BLaER1 treated with 17β-estradiol and CSF1 and Interleukin-3, amounts not matched to agents 10 nM and 100 nM (cell line): ENCODE results near the gene HPSE2.

ENCODE experiments used
- H3K27ac ChIP-seq, 11 experiments: shearing (Covaris generic); formaldehyde crosslinking; 2 replicates each; pipeline ENCODE4 v1.8.1; 2022
- H3K27me3 ChIP-seq, 11 experiments: shearing (Covaris generic); formaldehyde crosslinking; 2 replicates each; pipeline ENCODE4 v1.8.1; 2022
- H3K36me3 ChIP-seq, 11 experiments: shearing (Covaris generic); formaldehyde crosslinking; 2 replicates each; pipeline ENCODE4 v1.8.1; 2022
- H3K4me1 ChIP-seq, 10 experiments: shearing (Covaris generic); formaldehyde crosslinking; 2 replicates each; pipeline ENCODE4 v1.8.1; 2022
- H3K4me2 ChIP-seq, 11 experiments: shearing (Covaris generic); formaldehyde crosslinking; 2 replicates each; pipeline ENCODE4 v1.8.1; 2022
- H3K4me3 ChIP-seq, 10 experiments: shearing (Covaris generic); formaldehyde crosslinking; 2 replicates each; pipeline ENCODE4 v1.8.1; 2022
- H3K9ac ChIP-seq, 11 experiments: shearing (Covaris generic); formaldehyde crosslinking; 2 replicates each; pipeline ENCODE4 v1.8.1; 2022
- H3K9me3 ChIP-seq, 11 experiments: shearing (Covaris generic); formaldehyde crosslinking; replicated peaks in 1 of 11; 2 replicates each; pipeline ENCODE4 v1.8.1; 2022
- H4K20me1 ChIP-seq, 11 experiments: shearing (Covaris generic); formaldehyde crosslinking; 2 replicates each; pipeline ENCODE4 v1.8.1; 2022
- Cebpa-rat ChIP-seq, 11 experiments: shearing (Covaris generic); IDR thresholded peaks; 2 replicates each; pipeline ENCODE4 v1.8.1; 2022

The HPSE2 gene

DNA sequence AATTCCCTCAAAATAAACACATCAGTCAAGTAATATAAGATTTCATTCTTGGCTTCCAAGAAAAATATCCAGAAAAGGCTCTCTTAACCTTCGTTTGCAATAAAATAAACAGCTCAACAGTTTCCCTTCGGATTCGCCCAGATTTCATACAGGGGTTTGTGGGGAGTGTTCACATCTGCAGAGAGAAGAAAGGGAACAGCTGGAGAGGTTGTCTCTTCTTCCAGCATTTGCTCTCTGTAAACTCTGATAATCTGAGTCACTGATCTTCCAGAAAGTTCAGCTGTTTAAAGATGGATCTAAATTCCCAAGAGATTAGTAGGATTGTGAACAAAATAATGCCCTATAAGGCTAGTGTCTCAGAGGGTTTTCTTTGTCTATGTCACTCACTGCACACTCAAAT, 277.9 kb downstream of the HPSE2 start:
- Histone ChIP-seq H3K4me1 (no peaks in the 10 kb centered on the region), H3K27ac (no peak overlapping the region), H3K9ac (no peak overlapping the region), H3K9me3 (no peaks in the 10 kb centered on the region; a peak in 1 of 22 replicates), H3K27me3 (no peaks in the 10 kb centered on the region), H3K36me3 (no peaks in the 10 kb centered on the region), H3K4me3 (no peak overlapping the region), H3K4me2 (no peak overlapping the region), H4K20me1 (no peaks in the 10 kb centered on the region)
- no peak for TF ChIP-seq Cebpa-rat (IDR thresholded peaks at IDR 0.05)

DNA sequence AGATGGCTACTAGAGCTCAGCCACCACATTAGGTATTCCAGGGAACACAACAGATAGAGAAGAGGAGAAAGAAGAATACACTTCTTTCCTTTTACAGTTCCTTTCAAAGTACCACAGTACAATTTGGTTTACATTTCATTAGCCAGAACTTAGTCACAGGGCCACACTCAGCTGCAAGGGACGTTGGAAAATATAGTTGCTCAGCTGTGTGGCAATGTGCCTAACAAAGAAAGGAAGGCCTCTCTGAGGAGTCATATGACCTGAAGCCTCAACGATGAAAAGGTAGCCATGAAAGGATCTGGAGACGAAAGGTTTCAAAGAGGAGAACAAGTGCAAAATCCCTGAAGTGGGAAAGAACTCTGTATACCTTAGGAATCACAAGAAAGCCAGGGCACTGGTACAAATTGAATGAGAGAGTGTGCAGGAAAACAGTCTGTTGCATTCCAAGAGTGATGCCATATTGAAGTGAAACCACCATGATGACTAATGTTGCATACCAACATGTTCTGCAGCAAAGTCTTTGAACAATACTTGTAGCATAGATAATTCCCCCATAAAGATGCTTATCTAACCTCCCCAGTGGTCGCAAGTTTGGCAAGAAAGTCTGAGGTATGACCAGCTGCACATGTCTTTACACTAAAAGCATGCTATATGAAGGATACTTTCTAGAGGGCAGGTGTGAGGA, 278.9 kb downstream of the HPSE2 start:
- H3K4me3 ChIP-seq: no peak overlapping the region
- H3K36me3 ChIP-seq: no peaks in the 10 kb centered on the region
- H4K20me1 ChIP-seq: no peaks in the 10 kb centered on the region
- H3K9me3 ChIP-seq: no peaks in the 10 kb centered on the region; a peak in 1 of 22 replicates
- no peak for TF ChIP-seq Cebpa-rat (IDR thresholded peaks at IDR 0.05)
- no peak overlapping the region for H3K4me2 ChIP-seq
- H3K4me1 ChIP-seq: no peaks in the 10 kb centered on the region
- no peak overlapping the region for H3K9ac ChIP-seq
- H3K27ac ChIP-seq: no peak overlapping the region
- H3K27me3 ChIP-seq: no peaks in the 10 kb centered on the region

DNA sequence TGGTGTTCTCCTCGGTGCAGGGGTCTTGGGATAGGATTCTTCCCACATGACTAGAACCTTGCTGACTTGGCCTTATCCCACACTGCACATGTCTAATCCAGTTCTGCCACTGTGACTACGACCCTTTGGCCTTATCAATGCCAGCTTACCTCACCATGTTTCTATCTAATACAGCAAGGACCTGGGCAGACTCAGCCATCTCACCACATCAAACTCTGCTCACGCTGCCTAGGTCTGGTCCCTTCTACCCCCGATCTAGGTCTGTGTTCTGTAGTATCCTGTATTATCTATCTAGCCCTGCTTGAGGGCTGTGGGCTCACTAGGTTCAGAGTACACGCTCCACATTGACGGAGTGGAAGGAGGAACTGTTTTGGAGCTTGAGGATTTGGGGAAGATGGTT, 282.4 kb downstream of the HPSE2 start:
- Histone ChIP-seq H3K9ac (no peak overlapping the region), H3K27ac (no peak overlapping the region), H3K4me1 (no peaks in the 10 kb centered on the region), H3K36me3 (no peaks in the 10 kb centered on the region), H3K4me3 (no peak overlapping the region), H4K20me1 (no peaks in the 10 kb centered on the region), H3K4me2 (no peak overlapping the region), H3K9me3 (no peaks in the 10 kb centered on the region; a peak in 1 of 22 replicates), H3K27me3 (no peaks in the 10 kb centered on the region)
- TF ChIP-seq Cebpa-rat (IDR thresholded peaks at IDR 0.05): no peak

DNA sequence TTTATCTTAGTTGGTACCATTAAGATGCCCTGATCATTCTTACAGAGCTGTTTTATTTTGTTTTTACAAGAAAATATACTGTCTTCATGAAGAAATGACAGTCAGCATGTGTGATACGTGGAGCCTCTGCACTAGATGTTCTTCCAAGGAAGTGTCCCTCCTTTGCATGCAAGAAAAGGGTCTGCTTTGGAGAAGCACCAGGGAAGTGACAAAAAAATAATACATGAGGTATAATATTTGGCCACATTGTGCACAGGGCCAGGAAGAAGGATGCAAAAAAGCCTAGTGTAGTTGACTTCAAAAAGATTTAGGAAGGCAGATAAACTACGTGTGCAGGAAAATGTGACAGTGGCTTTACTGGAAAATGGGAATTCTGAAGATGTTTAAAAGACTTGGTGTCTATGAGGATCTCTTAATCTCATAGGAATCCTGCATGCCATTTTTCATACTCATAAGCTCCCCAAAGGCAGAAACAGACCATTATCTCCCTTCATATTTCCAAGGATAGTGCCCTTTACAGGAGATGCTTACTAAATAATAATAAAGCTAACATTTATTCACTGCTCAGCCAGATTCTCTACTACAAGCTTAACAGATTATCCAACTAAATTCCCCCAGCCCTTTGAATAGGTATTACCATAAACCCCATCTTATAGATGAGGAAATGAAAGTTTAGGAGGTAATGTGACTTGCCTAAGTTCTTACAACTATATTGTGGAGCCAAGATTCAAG, 284.2 kb downstream of the HPSE2 start:
- Histone ChIP-seq H3K4me2 (no peak overlapping the region), H3K36me3 (no peaks in the 10 kb centered on the region), H3K27me3 (no peaks in the 10 kb centered on the region), H3K9me3 (peaks cover 0 to 14% (median 7%) of the 10 kb centered on the region in 11 experiments; a peak in 10 of 22 replicates), H4K20me1 (no peaks in the 10 kb centered on the region), H3K9ac (no peak overlapping the region), H3K4me1 (no peaks in the 10 kb centered on the region), H3K4me3 (no peak overlapping the region), H3K27ac (no peak overlapping the region)
- no peak for TF ChIP-seq Cebpa-rat (IDR thresholded peaks at IDR 0.05)

DNA sequence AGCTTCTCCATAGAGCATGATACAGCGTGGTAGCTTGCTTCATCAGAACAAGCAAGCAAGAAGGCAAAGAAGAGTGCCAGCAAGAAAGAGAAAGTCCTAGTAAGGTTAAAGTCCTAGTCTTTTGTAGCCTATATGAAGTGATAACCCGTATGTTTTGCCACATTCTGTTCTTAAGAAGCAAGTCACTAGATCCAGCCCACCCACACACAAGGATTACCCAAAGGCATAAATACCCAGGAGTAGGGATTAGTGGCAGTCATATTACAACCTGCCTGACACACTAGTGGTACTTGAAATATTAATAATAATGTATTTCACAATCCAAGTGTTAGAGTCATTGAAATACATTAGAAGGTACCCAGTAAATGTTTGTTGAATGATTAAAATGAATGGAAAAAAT, 285.5 kb downstream of the HPSE2 start:
- Histone ChIP-seq H3K27ac (no peak overlapping the region), H3K4me1 (no peaks in the 10 kb centered on the region), H3K9ac (no peak overlapping the region), H3K4me3 (no peak overlapping the region), H4K20me1 (no peaks in the 10 kb centered on the region), H3K36me3 (no peaks in the 10 kb centered on the region), H3K4me2 (no peak overlapping the region), H3K9me3 (peaks cover 0 to 14% (median 7%) of the 10 kb centered on the region in 11 experiments; a peak in 9 of 22 replicates), H3K27me3 (no peaks in the 10 kb centered on the region)
- no peak for TF ChIP-seq Cebpa-rat (IDR thresholded peaks at IDR 0.05)

DNA sequence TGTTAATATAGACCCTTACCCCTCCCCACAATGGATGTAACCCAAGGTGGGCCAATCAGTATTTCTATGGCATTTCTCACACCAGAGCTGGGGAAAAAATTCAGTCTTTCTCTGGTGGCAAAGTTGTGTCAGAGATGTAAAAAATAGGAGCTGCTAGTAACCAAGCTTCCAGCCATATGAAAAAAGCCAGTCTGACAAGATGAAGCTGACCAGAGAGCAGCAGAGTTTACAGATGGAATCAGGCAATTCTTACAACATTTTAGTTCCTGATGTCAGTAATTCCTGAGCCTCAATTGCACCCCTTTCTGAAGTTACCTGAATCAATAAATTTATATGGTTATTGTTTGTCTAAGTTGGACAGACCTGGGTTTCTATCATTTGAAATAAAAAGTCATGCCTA, 286.3 kb downstream of the HPSE2 start:
- no peak overlapping the region for H3K27ac ChIP-seq
- no peaks in the 10 kb centered on the region for H3K4me1 ChIP-seq
- H3K36me3 ChIP-seq: no peaks in the 10 kb centered on the region
- TF ChIP-seq Cebpa-rat (IDR thresholded peaks at IDR 0.05): no peak
- peaks cover 0 to 14% (median 7%) of the 10 kb centered on the region in 11 experiments; a peak in 9 of 22 replicates for H3K9me3 ChIP-seq
- no peaks in the 10 kb centered on the region for H4K20me1 ChIP-seq
- no peak overlapping the region for H3K4me3 ChIP-seq
- no peak overlapping the region for H3K9ac ChIP-seq
- H3K27me3 ChIP-seq: no peaks in the 10 kb centered on the region
- no peak overlapping the region for H3K4me2 ChIP-seq

DNA sequence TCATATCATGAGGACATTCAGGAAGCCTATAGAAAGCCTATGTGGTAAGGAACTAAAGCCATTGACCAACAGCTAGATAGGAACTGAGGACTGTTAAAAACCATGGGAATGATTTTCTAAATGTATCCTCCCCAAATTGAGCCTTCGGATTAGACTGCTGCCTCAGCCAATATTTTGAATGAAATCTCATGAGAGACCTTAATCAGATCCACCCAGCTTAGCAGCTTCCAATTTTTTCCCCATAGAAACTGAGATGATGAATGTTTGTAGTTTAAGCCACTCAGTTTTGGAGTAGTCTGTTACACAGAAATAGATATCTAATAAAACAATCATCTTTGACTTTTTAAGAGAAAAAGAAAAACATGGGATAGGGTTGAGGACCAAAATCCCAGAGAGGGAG, 292.0 kb downstream of the HPSE2 start:
- Histone ChIP-seq H4K20me1 (no peaks in the 10 kb centered on the region), H3K9me3 (peaks cover 0 to 14% (median 7%) of the 10 kb centered on the region in 11 experiments; a peak in 9 of 22 replicates), H3K4me1 (no peaks in the 10 kb centered on the region), H3K27ac (no peak overlapping the region), H3K4me3 (no peak overlapping the region), H3K9ac (no peak overlapping the region), H3K36me3 (no peaks in the 10 kb centered on the region), H3K27me3 (no peaks in the 10 kb centered on the region), H3K4me2 (no peak overlapping the region)
- TF ChIP-seq Cebpa-rat (IDR thresholded peaks at IDR 0.05): no peak

DNA sequence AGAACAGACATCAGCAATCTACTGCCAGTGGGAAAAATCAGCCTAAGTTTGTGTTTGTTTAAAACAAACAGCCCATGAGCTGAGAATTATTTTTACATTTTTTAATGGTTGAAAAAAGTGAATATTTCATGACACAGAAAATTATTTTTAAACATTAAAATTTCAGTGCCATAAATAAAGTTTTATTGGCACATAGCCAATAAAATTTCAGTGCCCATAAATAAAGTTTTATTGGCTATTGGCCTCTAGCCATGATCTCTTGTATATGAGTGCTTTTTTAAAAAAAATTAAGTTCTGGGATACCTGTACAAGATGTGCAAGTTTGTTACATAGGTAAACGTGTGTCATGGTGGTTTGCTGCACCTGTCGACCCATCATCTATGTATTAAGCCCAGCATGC, 305.9 kb downstream of the HPSE2 start:
- Histone ChIP-seq H3K4me3 (no peak overlapping the region), H3K36me3 (no peaks in the 10 kb centered on the region), H3K27me3 (no peaks in the 10 kb centered on the region), H4K20me1 (no peaks in the 10 kb centered on the region), H3K9ac (no peak overlapping the region), H3K4me2 (no peak overlapping the region), H3K4me1 (no peaks in the 10 kb centered on the region), H3K9me3 (peaks cover 0 to 5% (median 0%) of the 10 kb centered on the region in 11 experiments; a peak in 1 of 22 replicates), H3K27ac (no peak overlapping the region)
- TF ChIP-seq Cebpa-rat (IDR thresholded peaks at IDR 0.05): no peak

DNA sequence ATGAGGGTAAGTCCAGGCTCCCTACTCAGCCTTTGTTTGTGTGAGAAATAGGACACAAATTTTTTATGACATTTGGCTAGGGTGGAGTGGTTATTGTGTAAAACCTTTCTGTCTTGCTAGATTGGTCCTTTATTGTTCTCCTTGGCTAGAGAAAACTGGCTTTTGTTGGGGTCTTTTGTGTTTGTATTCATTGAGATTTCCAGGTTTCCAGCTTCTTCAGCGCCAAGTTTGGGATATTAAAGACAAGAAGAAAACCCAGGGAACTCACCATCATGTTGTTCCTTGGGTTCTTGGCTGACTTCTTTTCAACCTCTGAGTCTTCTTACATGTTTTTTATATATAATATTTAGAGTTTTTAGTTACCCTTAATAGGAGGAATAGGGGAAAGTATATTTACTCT, 310.0 kb downstream of the HPSE2 start:
- no peaks in the 10 kb centered on the region for H4K20me1 ChIP-seq
- H3K27ac ChIP-seq: no peak overlapping the region
- no peak overlapping the region for H3K9ac ChIP-seq
- H3K4me2 ChIP-seq: no peak overlapping the region
- no peaks in the 10 kb centered on the region for H3K4me1 ChIP-seq
- H3K9me3 ChIP-seq: no peaks in the 10 kb centered on the region
- no peak for TF ChIP-seq Cebpa-rat (IDR thresholded peaks at IDR 0.05)
- no peaks in the 10 kb centered on the region for H3K36me3 ChIP-seq
- H3K27me3 ChIP-seq: no peaks in the 10 kb centered on the region
- no peak overlapping the region for H3K4me3 ChIP-seq

DNA sequence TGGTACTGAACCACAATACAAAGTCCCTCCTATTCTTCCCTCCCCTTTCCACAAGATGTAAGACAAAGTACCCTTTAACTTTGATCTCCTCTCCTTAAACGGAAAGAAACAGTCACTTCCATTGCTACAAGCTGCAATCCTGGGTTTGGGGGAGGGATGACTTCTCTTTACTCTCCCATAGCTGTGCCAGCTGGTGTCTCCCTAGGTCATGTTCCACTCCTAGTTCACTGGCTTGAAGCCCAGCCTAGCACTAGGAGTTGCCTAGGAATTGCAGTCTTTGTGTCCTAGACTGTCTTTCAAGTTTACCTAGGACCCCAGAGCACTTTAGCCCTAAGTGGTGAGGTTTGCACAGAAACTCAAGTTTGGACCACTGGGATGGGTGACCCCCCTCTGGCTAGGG, 311.1 kb downstream of the HPSE2 start:
- Histone ChIP-seq H4K20me1 (no peaks in the 10 kb centered on the region), H3K4me2 (no peak overlapping the region), H3K27ac (no peak overlapping the region), H3K27me3 (no peaks in the 10 kb centered on the region), H3K36me3 (no peaks in the 10 kb centered on the region), H3K4me3 (no peak overlapping the region), H3K4me1 (no peaks in the 10 kb centered on the region), H3K9ac (no peak overlapping the region), H3K9me3 (no peaks in the 10 kb centered on the region)
- no peak for TF ChIP-seq Cebpa-rat (IDR thresholded peaks at IDR 0.05)
